Effector memory CD8-positive, alpha-beta T cell (primary cell): ENCODE results near the gene GJA10.

ENCODE experiments used
- ATAC-seq: fragments of 150-1000 bp; cut with Tn5 transposase; replicated peaks from 2 replicates; pipeline ENCODE4 v1.10.0; 2021; ENCODE audit warnings: mild to moderate bottlenecking, moderate library complexity
- DNase-seq, 3 experiments: peaks; one replicate each; pipeline ENCODE4 v3.0.0; 2021
- H3K27ac Mint-ChIP-seq, 2 donors: one replicate each; pipeline ENCODE4 v1.8.0; 2022; ENCODE audit warnings: mild to moderate bottlenecking in 2 of 2, mixed read lengths in 2 of 2, moderate library complexity in 2 of 2
- H3K27me3 Mint-ChIP-seq, 2 donors: one replicate each; pipeline ENCODE4 v1.8.0; 2022; ENCODE audit warnings: mixed read lengths in 2 of 2
- H3K36me3 Mint-ChIP-seq: one replicate; pipeline ENCODE4 v1.8.0; 2022; ENCODE audit warnings: mild to moderate bottlenecking, moderate library complexity, mixed read lengths; ENCODE audit not compliant: insufficient read depth
- H3K4me1 Mint-ChIP-seq, 2 donors: one replicate each; pipeline ENCODE4 v1.8.0; 2022; ENCODE audit warnings: low read depth in 2 of 2, mixed read lengths in 2 of 2
- H3K4me3 Mint-ChIP-seq, 2 donors: one replicate each; pipeline ENCODE4 v1.8.0; 2022; ENCODE audit warnings: mild to moderate bottlenecking in 2 of 2, mixed read lengths in 2 of 2, moderate library complexity in 2 of 2
- H3K9me3 Mint-ChIP-seq, 2 donors: one replicate each; pipeline ENCODE4 v1.8.0; 2022; ENCODE audit warnings: mixed read lengths in 2 of 2

GJA10 gene

GRCh38 chr6:89944181-89944755, 50.0 kb downstream of the GJA10 start:
- H3K9me3 Mint-ChIP-seq: no peaks in the 10 kb centered on the region
- DNase-seq (no peak), ATAC-seq (no peak)
- H3K36me3 Mint-ChIP-seq: peaks cover 6% of the 10 kb centered on the region
- peak overlapping the region; percentile 12 to 25 for H3K27ac Mint-ChIP-seq
- no peaks in the 10 kb centered on the region for H3K27me3 Mint-ChIP-seq
- peaks cover 5 to 10% of the 10 kb centered on the region in 2 donors for H3K4me1 Mint-ChIP-seq
- H3K4me3 Mint-ChIP-seq: no peak overlapping the region

- H3K36me3 Mint-ChIP-seq: peaks cover 6% of the 10 kb centered on the region
- peak overlapping the region; percentile 12 to 25 for H3K27ac Mint-ChIP-seq
- no peaks in the 10 kb centered on the region for H3K27me3 Mint-ChIP-seq
- H3K4me3 Mint-ChIP-seq: no peak overlapping the region
- ATAC-seq: peak; percentile 43
- DNase-seq: no peak
- H3K4me1 Mint-ChIP-seq: peaks cover 5 to 10% of the 10 kb centered on the region in 2 donors
- H3K9me3 Mint-ChIP-seq: no peaks in the 10 kb centered on the region
These were observed 50.6 kb downstream of the GJA10 start for GRCh38 chr6:89944826-89945407.
